ENCODE data around the gene ASB14.

The ASB14 gene

GRCh38 chr3:57281715-57282114, 10.8 kb downstream of the ASB14 start:
- H3K4me3 ChIP-seq (ENCODE audit: low read depth, low read length), result no peak overlapping the region
- in situ Hi-C loops (cut with HindIII; ENCODE audit: low sequenced_read_pairs), result no loop called here
- no peak for TF ChIP-seq CTCF (IDR thresholded peaks at IDR 0.05; ENCODE audit: low read depth, low read length, missing control alignments)
- DNase-seq (ENCODE audit: low read depth), result no peak

- no peak for TF ChIP-seq CTCF (IDR thresholded peaks at IDR 0.05; ENCODE audit: low read depth, low read length, missing control alignments)
- H3K4me3 ChIP-seq (ENCODE audit: low read depth, low read length), result no peak overlapping the region
- in situ Hi-C loops (cut with HindIII; ENCODE audit: low sequenced_read_pairs), result no loop called here
- no peak for DNase-seq (ENCODE audit: low read depth)
These were observed 12.8 kb downstream of the ASB14 start for GRCh38 chr3:57279685-57280084.

- no peak for TF ChIP-seq CTCF (IDR thresholded peaks at IDR 0.05; ENCODE audit: low read depth, low read length, missing control alignments)
- H3K4me3 ChIP-seq (ENCODE audit: low read depth, low read length), result no peak overlapping the region
- DNase-seq (ENCODE audit: low read depth), result no peak
- in situ Hi-C loops (cut with HindIII; ENCODE audit: low sequenced_read_pairs), result no loop called here
These were observed 14.2 kb downstream of the ASB14 start for GRCh38 chr3:57278237-57278636.

GRCh38 chr3:57275393-57275792, 17.1 kb downstream of the ASB14 start:
- no peak for TF ChIP-seq CTCF (IDR thresholded peaks at IDR 0.05; ENCODE audit: low read depth, low read length, missing control alignments)
- H3K4me3 ChIP-seq (ENCODE audit: low read depth, low read length), result no peak overlapping the region
- no peak for DNase-seq (ENCODE audit: low read depth)
- in situ Hi-C loops (cut with HindIII; ENCODE audit: low sequenced_read_pairs), result no loop called here

- no peak for DNase-seq (ENCODE audit: low read depth)
- TF ChIP-seq CTCF (IDR thresholded peaks at IDR 0.05; ENCODE audit: low read depth, low read length, missing control alignments), result no peak
- H3K4me3 ChIP-seq (ENCODE audit: low read depth, low read length), result no peak overlapping the region
- in situ Hi-C loops (cut with HindIII; ENCODE audit: low sequenced_read_pairs), result no loop called here
These were observed 17.6 kb downstream of the ASB14 start for GRCh38 chr3:57274845-57275244.

GRCh38 chr3:57268416-57268815, 24.1 kb downstream of the ASB14 start:
- no peak for DNase-seq (ENCODE audit: low read depth)
- in situ Hi-C loops (cut with HindIII; ENCODE audit: low sequenced_read_pairs), result no loop called here
- H3K4me3 ChIP-seq (ENCODE audit: low read depth, low read length), result no peak overlapping the region
- no peak for TF ChIP-seq CTCF (IDR thresholded peaks at IDR 0.05; ENCODE audit: low read depth, low read length, missing control alignments)

- DNase-seq (ENCODE audit: low read depth), result no peak
- TF ChIP-seq CTCF (IDR thresholded peaks at IDR 0.05; ENCODE audit: low read depth, low read length, missing control alignments), result no peak
- H3K4me3 ChIP-seq (ENCODE audit: low read depth, low read length), result no peak overlapping the region
- in situ Hi-C loops (cut with HindIII; ENCODE audit: low sequenced_read_pairs), result no loop called here
These were observed 30.6 kb downstream of the ASB14 start for GRCh38 chr3:57261929-57262328.
